Measurements from ENCODE around the gene PSMD6. TPM values are rescaled to one million over a fixed set of nuclear protein-coding genes. Genes with fewer than 3 reads are reported as not detected.
A peak's percentile ranks its signal among the peaks of the same experiment; 100 is the strongest.

The PSMD6 gene
- total RNA-seq, 1 donor from 2014 or later = 76.9 TPM

GRCh38 chr3:63967675-63968611, 55.4 kb downstream of the PSMD6 start:
- TF ChIP-seq CTCF (IDR thresholded peaks at IDR 0.05; ENCODE audit: unreplicated experiment) = no peak
- Mint-ChIP-seq H3K4me1 (ENCODE audit: low read depth) (peaks cover 85% of the 10 kb centered on the region), H3K36me3 (ENCODE audit: insufficient read depth) (no peaks in the 10 kb centered on the region), H3K27ac (peak overlapping the region; percentile 89), H3K4me3 (ENCODE audit: low read depth) (peak overlapping the region; percentile 42), H3K9me3 (ENCODE audit: low read depth) (no peaks in the 10 kb centered on the region), H3K27me3 (no peaks in the 10 kb centered on the region)
- no peak for DNase-seq (ENCODE audit: low spot score, unreplicated experiment)

GRCh38 chr3:63966871-63967270, 56.4 kb downstream of the PSMD6 start:
- no peak for TF ChIP-seq CTCF (IDR thresholded peaks at IDR 0.05; ENCODE audit: unreplicated experiment)
- Mint-ChIP-seq H3K4me1 (ENCODE audit: low read depth) (peaks cover 74% of the 10 kb centered on the region), H3K36me3 (ENCODE audit: insufficient read depth) (no peaks in the 10 kb centered on the region)

GRCh38 chr3:63966007-63966406, 57.3 kb downstream of the PSMD6 start:
- peaks cover 71% of the 10 kb centered on the region for H3K4me1 Mint-ChIP-seq (ENCODE audit: low read depth)
- no peaks in the 10 kb centered on the region for H3K9me3 Mint-ChIP-seq (ENCODE audit: low read depth)
- no peaks in the 10 kb centered on the region for H3K27me3 Mint-ChIP-seq
- TF ChIP-seq CTCF (IDR thresholded peaks at IDR 0.05; ENCODE audit: unreplicated experiment) = no peak
- peak overlapping the region; percentile 46 for H3K27ac Mint-ChIP-seq
- H3K36me3 Mint-ChIP-seq (ENCODE audit: insufficient read depth) = no peaks in the 10 kb centered on the region
- no peak for DNase-seq (ENCODE audit: low spot score, unreplicated experiment)
- no peak overlapping the region for H3K4me3 Mint-ChIP-seq (ENCODE audit: low read depth)

More at GRCh38 chr3:63966871-63967270, 56.4 kb downstream of the PSMD6 start:
- Mint-ChIP-seq H3K27me3 (no peaks in the 10 kb centered on the region), H3K4me3 (ENCODE audit: low read depth) (no peak overlapping the region), H3K9me3 (ENCODE audit: low read depth) (no peaks in the 10 kb centered on the region), H3K27ac (peak overlapping the region; percentile 53)
- DNase-seq (ENCODE audit: low spot score, unreplicated experiment) = no peak

GRCh38 chr3:63964681-63965485, 58.4 kb downstream of the PSMD6 start:
- no peaks in the 10 kb centered on the region for H3K9me3 Mint-ChIP-seq (ENCODE audit: low read depth)
- no peaks in the 10 kb centered on the region for H3K27me3 Mint-ChIP-seq
- TF ChIP-seq CTCF (IDR thresholded peaks at IDR 0.05; ENCODE audit: unreplicated experiment) = no peak
- peak overlapping the region; percentile 94 for H3K27ac Mint-ChIP-seq
- no peak for DNase-seq (ENCODE audit: low spot score, unreplicated experiment)
- no peaks in the 10 kb centered on the region for H3K36me3 Mint-ChIP-seq (ENCODE audit: insufficient read depth)
- H3K4me1 Mint-ChIP-seq (ENCODE audit: low read depth) = peaks cover 68% of the 10 kb centered on the region
- peak overlapping the region; percentile 4 for H3K4me3 Mint-ChIP-seq (ENCODE audit: low read depth)

- H3K27ac Mint-ChIP-seq = no peak overlapping the region
- H3K9me3 Mint-ChIP-seq (ENCODE audit: low read depth) = no peaks in the 10 kb centered on the region
Observed at GRCh38 chr3:63963496-63963895, 59.8 kb downstream of the PSMD6 start.

More at GRCh38 chr3:63963496-63963895, 59.8 kb downstream of the PSMD6 start:
- TF ChIP-seq CTCF (IDR thresholded peaks at IDR 0.05; ENCODE audit: unreplicated experiment) = no peak
- Mint-ChIP-seq H3K27me3 (no peaks in the 10 kb centered on the region), H3K4me3 (ENCODE audit: low read depth) (no peak overlapping the region), H3K36me3 (ENCODE audit: insufficient read depth) (no peaks in the 10 kb centered on the region), H3K4me1 (ENCODE audit: low read depth) (peaks cover 64% of the 10 kb centered on the region)
- no peak for DNase-seq (ENCODE audit: low spot score, unreplicated experiment)
